GM21515 (cell line): Measurements from ENCODE around the gene TMEM204.

ENCODE experiments used
- ATAC-seq: cut with Tn5 transposase; IDR thresholded peaks from one replicate; pipeline ENCODE4 v1.9.1; 2021; ENCODE audit not compliant: unreplicated experiment

The TMEM204 gene

DNA sequence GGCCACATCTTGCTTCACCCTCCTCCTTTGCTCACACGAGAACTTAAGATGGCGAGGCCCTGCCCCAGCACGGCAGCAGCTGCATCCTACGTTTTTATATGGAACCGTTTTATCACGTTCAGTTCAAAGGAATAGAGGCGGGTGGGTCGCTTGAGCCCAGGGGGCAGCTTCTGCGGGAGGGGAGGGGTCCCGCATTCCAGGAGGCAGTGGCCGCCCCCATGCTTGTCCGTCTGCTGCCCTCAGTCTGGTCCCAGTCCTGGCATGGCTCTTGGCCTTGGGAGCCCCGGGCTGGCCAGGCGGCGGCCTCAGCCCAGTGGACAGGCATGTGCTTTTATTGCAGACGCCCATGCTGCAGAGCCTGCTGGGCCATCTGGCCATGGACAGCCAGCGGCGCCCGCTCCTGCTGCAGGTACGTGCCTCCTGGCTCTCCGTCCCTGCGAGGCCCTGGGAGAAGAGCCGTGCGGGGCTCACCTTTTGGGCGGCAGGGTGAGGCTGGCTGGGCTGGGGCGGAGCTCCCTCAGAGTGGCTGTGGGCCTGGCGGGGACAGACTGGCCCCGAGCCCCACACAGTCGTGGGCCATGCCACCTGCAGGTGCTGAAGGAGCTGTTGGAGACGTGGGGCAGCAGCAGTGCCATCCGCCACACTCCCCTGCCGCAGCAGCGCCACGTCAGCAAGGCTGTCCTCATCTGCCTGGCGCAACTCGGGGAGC, 33.6 kb upstream of the TMEM204 start:
- ATAC-seq: no peak

DNA sequence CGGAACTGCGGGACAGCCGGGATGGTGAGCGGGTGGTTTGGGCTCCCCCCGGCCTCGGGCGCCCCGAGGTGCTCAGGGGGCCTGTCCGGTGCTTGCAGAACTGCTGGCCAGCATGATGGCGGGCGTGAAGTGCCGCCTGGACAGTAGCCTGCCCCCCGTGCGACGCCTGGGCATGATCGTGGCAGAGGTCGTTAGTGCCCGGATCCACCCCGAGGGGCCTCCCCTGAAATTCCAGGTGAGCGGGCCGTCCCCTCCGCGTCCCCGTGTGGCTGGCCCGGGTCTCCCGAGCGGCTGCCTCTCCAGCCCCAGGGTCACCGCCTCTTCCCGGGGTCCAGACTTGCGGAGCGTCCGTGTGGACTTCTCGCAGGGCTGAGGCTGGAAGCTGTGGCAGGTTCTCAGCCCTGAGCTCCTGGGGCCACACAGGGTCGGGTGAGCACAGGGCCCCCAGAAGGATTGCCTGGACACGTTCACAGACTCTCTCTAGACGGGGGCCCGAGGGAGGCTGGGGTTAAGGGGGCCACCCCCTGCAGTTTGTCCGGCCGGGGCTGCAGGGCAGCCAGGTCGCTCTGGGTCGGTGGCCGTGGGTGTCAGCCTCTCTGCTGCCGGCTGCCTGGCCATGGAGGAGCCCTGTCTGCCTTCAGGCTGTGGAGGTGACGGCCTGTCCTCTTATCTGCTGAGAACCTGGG, 32.9 kb upstream of the TMEM204 start:
- ATAC-seq: no peak

DNA sequence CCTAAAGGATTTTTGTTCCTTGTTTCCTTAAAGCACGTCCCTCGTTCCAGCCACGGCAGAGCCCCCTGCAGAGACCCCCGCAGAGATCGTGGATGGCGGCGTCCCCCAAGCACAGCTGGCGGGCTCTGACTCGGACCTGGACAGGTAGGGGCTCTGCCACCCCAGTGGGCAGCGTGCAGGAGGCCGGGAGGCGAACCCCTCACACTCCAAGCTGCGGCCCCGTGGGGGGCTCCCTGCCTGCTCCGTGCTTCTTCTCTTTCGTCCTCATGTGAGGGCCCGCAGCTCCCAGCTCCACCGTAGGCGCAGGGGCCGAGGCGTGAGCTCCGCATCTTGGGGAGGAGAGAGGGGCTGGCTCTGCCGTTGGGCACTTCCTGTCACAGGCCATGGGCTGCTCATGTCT, 31.8 kb upstream of the TMEM204 start:
- ATAC-seq: no peak

DNA sequence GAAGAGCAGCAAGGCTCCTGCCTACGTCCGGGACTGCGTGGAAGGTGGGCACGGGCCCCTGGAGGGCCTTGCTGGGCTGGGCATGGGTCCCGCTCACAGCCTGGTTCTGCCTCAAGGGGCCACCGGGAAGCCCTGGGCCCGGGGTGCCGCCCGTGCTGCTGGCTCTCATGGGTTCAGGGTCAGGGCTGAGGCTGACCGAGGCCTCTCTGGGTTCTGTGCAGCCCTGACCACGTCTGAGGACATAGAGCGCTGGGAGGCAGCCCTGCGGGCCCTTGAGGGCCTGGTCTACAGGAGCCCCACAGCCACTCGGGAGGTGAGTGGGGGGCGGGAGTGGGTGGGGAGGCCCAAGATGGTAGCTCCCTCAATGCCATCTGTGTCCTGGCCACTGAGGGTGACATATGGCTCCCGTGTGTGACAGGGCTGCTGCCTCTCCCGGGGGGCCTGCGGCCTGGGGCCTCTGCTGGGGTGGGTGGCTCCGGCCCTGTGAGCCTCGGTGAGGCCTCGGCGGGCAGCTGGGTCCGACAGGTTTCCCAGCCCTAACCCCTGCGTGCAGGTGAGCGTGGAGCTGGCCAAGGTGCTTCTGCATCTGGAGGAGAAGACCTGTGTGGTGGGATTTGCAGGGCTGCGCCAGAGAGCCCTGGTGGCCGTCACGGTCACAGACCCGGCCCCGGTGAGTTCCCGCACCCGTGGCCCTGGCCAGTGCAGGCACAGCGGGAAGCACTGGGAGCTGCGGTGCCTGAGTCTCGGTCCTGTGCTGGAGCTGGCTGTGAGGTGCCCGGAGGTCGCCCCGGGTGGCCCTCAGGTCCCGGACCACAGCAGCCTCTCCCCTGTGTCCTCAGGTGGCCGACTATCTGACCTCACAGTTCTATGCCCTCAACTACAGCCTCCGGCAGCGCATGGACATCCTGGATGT, 31.1 kb upstream of the TMEM204 start:
- ATAC-seq: no peak

DNA sequence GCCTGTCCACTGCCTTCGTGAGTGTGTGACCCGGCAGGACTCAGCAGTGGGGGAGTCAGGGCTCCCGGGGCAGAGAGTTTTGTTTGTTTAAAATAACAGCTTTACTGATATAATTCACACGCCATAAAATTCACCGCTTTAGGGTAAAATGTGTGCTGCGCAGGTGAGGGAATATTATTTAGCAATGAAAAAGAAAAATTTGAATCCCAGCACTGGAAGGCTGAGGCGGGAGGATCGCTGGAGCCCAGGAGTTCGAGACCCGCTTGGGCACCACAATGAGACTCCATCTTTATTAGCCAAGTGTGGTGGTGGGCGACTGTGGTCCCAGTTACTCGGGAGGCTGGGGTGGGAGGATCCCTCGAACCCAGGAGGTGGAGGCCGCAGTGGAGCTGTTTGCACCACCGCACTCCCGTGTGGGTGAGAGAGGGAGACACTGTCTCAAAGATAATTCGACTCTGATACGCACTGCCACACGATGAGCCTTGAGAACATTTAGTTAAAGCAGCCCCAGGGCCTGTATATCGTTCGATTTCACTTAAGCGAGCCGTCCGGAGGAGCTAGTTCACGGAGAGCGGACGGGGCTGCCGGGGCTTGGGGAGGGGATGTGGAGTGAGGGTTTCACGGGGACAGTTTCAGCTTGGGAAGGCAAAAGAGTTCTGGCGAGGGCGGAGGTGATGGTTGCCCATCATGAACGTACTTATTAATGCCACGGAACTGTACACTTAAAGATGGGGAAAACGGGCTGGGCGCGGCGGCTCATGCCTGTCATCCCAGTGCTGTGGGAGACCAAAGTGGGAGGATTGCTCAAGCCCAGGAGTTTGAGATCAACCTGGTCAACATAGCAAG, 30.1 kb upstream of the TMEM204 start:
- no peak for ATAC-seq

DNA sequence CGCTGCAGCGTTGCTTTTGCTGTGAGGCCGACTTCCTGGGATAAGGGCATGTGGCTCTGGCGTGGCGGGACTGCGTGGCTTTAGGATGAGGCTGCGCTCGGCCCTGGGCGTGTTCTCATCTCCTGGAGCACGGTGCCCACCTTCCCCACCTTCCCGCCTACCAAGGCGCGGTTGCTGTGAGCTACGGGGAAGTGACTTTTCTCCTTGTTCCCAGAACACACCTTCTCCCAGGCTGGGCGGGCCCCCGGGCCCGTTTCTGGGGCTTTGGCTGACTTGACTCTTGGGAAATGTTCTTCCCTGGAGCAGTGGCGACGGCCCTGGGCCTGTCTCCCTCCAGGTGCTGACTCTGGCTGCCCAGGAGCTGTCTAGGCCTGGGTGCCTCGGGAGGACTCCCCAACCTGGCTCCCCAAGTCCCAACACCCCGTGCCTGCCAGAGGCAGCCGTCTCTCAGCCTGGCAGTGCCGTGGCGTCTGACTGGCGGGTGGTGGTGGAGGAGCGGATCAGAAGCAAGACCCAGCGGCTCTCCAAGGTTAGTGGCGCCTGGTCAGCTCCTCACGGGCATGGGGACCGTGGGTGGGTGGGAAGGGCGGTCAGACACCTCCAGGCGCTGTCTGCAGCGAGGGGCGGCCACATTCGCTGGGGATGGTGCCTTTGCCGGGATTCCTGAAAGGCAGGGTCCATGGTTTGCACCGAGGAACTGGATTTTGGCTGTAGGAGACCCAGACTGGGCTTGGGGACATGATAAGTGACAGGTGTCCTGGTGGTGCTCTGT, 28.2 kb upstream of the TMEM204 start:
- no peak for ATAC-seq

DNA sequence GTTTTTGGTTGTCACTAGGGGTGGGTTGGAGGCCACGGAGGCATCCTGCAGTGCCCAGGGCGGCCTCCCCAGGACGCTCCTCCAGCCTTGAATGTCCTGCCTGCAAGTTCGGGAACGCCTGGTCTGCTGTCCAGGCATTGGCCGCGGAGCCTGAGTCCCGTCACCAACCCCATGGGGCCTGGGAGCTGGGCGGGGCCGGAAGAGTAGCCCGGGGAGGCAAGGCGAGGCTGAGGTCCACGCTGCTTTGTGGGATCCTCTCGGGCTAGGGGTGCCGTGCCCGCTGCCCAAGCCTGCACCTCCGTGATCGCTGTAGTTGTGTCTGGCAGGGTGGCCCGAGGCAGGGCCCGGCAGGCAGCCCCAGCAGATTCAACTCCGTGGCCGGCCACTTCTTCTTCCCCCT, 27.6 kb upstream of the TMEM204 start:
- no peak for ATAC-seq

DNA sequence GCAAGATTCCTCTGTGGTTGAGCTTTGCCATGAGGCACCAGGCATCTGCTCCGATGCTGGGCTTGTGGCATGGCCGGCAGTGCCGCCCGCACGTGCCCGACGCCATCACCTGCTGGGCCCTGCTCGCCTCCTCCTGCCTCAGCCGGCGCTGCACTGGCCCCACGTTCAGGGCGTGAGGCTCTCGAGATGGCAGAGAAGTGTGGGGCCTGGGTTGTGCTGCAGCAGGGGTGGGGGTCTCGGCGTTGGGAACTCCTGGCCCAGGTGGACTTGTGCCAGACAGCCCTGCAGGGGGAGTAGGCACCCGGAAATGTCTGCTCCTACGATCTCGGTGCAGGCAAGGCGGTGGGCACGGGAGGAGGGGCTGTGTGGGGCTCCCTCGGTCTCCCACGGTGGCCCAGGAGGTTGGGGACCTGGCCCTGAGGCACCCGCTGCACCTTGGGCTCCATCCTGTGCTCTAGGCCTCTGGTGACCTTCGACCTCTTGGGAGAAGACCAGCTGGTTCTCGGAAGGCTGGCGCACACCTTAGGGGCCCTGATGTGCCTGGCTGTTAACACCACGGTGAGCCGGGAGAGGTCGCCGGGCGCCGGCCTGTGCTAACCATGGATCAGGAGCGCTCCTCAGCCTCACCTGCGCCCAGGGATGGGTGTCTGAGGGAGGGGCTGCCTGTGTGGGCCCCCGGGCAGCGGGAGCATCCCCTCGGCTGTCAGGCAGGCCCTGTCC, 26.8 kb upstream of the TMEM204 start:
- no peak for ATAC-seq

DNA sequence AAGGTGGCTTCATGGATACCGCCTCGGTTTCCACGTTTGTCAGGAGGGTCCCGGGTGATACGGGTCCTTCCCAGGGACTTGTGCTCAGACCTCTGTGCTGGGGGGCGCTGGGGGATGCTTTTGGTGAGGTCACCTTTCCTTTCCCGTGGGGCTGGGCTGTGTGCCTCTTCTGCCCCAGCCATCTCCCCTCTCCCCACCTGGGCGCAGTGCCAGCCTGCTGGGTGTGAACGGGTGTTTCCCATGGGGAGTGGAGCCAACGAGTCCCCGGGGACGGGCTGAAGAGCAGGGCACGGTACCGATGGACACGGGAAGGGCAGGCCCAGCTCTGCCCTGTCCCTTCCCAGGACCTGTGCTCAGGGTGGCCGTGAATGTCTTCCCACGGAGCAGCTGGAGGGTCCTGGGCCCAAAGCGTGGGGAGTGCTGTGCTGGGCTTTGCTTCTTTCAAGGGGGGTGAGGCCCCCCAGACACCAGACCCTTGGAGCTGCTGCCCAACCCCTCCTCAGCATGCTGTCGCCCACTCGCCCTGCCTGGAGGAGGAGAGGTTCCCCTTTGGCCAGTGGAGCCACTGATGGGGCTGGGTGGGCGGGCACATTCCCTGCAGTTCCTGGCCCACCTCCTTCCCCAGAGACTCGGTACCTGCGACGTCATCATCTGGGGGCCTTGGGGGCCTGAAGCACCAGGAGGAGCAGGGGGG, 24.8 kb upstream of the TMEM204 start:
- no peak for ATAC-seq

DNA sequence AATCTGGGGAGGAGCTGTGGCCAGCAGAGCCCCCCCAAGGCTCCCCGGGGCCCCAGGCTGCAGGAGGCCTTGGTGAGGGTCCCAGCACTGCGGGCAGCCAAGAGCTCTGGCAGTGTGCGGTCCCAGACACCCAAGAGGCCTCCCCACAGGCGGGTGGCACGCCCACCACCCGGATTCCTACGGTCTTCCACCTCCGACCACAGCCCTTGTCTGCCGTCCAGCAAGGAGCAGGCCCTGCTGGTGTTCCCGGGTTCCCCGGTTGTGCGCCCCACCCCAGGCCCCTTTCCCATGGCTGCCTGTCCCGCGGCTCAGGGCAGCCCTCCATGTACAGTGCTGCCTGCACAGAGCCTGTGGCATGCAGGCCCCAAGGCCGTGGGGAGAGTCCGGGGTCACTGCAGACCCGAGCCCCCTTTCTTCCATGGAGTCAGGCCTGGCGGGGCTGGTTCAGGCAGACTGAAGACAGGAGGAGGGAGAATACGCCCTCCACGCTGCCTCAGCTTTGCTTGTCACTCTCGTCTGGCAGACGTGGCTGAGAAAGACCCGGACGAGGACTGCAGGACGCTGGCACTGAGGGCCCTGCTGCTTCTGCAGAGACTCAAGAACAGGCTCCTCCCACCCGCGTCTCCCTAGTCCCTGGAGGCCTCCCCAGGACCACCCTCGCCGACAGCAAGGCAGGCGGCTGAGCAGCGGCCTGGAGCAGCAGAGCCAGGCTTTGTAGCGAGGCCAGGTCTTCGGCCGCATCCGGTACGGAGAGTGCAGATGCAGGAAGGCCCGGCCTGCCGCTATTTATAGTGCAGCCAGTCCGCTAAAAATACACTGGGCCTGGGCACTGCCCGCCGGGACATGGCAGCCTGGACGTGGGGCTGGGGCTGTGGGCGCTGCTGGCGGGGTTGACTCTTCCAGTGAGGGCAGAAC, 23.9 kb upstream of the TMEM204 start:
- ATAC-seq: no peak

DNA sequence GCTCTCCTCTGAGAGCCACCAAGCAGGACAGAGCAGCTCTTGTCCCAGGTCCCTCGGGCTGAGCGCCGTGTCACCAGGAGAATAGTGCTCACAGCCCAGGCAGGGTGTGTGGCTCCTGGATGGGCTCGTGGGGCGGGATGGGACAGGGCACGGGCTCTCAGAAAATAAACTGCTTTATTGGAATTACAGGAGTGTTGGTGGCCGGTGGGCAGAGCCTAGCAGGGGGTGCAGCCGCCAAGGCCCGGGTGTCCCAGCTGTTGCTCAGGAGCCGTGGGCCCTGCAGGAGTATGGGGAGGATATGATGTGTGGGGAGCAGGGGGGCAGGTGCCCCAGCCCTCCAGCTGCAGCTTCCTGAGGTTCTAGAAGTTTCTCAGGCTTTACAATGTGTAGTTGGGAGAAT, 23.2 kb upstream of the TMEM204 start:
- no peak for ATAC-seq

DNA sequence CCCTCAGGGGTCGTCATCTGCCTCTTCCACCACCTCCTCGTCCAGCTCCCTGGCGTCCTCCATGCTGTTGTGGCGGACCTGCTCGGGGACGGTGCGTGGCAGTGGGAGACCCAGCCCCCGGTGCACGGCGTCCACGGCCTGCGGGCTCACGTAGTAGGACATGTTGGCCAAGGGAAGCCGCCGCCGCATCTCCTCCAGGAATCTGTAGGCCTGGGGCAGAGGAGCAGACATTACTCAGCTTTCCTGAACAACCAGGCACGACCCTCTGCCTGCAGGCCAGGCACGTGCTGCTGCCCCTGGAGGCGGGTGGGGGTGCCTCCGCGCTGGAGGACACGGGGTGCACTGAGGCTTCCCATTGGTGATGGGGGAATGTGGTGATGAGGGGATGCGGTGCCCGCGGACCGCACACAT, 22.5 kb upstream of the TMEM204 start:
- ATAC-seq: no peak

DNA sequence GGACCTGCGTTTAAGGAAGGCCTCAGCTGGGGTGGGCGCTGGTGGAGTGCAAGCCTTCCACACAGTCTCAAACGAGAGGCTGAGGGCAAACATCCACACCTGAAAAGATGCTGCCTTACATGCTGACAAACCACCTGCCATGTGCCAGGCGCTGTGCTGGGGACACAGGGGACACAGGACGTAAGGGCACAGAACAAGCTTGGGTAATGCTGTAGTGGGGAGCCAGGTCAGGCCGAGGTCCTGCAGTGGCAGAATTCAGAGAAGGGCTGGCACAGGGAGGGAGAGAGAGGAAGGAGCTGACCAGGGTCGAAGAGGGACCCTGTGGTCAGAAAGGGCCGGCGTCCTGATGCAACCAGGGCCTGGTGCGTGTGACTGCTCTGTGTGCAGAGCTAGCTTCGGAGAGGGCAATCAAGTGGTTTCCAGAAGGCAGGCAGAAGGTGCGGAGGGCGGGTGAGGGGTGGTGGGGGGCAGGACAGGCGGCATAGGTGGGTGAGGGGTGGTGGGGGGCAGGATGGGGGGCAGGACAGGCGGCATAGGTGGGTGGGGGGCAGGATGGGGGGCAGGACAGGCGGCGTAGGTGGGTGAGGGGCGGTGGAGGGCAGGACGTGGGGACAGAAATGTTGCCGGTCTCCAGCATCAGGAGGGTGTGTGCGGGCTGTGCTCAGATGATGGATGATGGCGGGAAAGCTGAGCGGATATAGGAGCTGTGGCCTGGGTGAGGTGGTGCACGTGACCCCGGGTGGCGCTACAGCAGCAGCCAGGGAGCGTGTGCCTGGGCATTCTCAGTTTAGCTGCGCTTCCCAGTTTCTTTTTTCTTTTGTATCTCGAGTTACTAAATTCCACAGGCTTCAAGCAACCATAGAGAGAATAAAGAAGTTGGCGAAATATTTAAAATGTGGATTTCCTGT, 21.6 kb upstream of the TMEM204 start:
- no peak for ATAC-seq

DNA sequence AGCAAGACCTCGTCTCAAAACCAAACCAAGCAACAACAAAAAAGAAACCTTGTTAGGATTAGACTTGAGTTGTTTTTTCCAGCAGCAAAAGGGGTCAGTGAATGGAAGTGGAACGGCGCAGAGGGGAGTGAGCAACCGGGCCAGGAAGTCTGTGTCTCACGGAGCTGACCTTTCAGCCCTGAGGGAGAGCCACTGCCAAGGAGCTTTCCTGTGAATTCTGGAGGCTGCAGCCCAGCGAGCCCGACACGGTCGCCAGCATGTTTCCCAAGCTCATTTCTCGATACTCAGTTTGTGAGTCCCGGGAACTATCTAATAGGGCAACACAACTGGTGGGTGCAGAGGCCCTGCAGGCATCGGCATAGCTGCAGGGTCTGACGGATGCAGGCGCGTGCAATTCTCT, 20.7 kb upstream of the TMEM204 start:
- ATAC-seq: no peak

DNA sequence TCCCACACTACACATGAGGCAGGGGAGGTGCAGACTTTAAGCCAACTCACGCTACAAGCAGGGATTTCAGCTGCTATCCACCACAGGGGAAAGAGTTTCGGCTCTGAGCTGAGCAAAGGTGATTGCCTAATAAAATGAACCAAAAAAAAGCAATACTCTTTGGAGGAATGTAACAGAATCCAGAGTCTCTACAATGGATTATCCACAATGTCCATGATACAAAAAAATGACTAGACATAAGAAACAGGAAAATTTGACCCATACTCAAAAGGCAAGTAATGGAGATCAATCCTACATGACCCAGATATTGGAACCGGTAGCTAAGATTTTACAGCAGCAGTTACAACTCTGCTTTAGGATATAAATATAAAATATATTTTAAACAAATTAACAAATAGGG, 19.0 kb upstream of the TMEM204 start:
- ATAC-seq: no peak

DNA sequence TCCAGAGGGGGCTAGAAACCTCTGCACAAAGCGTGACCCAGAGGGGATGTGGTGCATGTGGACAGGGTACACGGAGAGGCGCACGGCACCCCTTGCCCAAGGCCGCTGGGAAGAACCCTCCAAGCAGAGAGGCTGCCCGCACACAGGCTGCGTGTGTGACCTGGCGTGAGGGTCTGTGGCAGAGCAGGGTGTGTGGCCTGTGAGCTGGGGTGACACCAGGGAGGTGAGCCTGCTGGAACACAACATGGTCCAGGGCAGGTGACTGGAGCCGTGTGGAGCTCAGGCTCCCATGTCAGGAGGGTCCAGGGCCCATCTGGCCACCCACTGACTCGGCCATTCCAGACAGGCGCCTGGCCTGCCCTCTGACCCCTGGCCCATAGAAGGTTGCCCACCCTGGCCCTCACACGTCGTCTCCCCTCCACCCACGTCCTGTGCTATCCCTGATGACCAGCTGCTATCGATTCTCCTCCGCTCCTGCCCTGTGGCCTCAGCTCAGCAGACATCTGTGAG, 14.8 kb upstream of the TMEM204 start:
- ATAC-seq: no peak

DNA sequence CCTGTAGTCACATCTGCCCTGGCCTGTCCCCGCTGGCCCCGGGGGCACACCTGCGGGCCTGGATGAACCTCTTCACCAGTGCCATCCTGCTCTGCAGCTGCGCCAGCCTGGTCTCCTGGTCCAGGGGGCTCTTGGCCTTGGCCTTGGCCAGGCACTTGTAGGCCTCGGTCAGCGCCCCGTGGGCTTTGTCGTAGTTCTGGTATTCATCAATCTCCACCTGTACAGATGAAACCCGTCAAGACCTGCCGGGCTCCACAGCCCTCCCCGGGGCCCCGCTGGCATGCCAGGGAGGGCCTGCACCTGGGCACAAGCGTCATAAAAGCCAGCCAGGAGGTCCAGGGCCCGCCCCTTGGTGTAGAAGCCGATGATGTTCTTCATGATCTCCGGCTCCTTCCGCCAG, 13.6 kb upstream of the TMEM204 start:
- ATAC-seq: no peak
